CD14-positive monocyte (primary cell): ENCODE measurements around the gene SULT1E1. TPM values are rescaled to one million over a fixed set of nuclear protein-coding genes. Genes with fewer than 3 reads are reported as not detected.
"Not testable (repeated sequence)": the region's sequence is repeated elsewhere in the genome, so short reads cannot be mapped to it uniquely, and the experiment has no call there.

Experiments used
- DNase-seq, 3 donors: peaks; one replicate each; pipeline ENCODE4 v3.0.0-alpha.2; 2011 to 2022
- H2AFZ ChIP-seq: 2 replicates; pipeline ENCODE4 v1.6.0; 2012; ENCODE audit warnings: mild to moderate bottlenecking, low read depth, low read length, inconsistent platforms; ENCODE audit not compliant: insufficient read depth, poor library complexity, severe bottlenecking
- H3K27ac ChIP-seq, 2 donors: 1 replicate in 1 of 2; 2 replicates in 1 of 2; pipeline ENCODE4 v1.5.1; 2012 to 2013; ENCODE audit warnings: low read length in 2 of 2, control low read depth in 1 of 2, inconsistent platforms in 1 of 2, low read depth in 1 of 2, mild to moderate bottlenecking in 1 of 2
- H3K27me3 ChIP-seq, 2 donors: one replicate each; pipeline versions ENCODE4 v1.6.0 to v1.6.1; 2011 to 2013; ENCODE audit warnings: low read length in 2 of 2; ENCODE audit not compliant: control insufficient read depth in 2 of 2, insufficient read depth in 2 of 2
- H3K36me3 ChIP-seq, 2 donors: replicated peaks in 1 of 2; 1 replicate in 1 of 2; 2 replicates in 1 of 2; pipeline versions ENCODE4 v1.5.1 to v1.6.1; 2012 to 2013; ENCODE audit warnings: low read length in 2 of 2, control low read depth in 1 of 2, inconsistent platforms in 1 of 2, mild to moderate bottlenecking in 1 of 2; ENCODE audit not compliant: insufficient read depth in 2 of 2, control insufficient read depth in 1 of 2
- H3K4me1 ChIP-seq, 2 donors: 1 replicate in 1 of 2; 2 replicates in 1 of 2; pipeline versions ENCODE4 v1.5.1 to v1.6.1; 2012 to 2013; ENCODE audit warnings: low read length in 2 of 2, control low read depth in 1 of 2, inconsistent platforms in 1 of 2, mild to moderate bottlenecking in 1 of 2, moderate library complexity in 1 of 2; ENCODE audit not compliant: insufficient read depth in 2 of 2, control insufficient read depth in 1 of 2
- H3K4me2 ChIP-seq: replicated peaks from 2 replicates; pipeline ENCODE3; 2012; ENCODE audit warnings: low read length, moderate library complexity, mild to moderate bottlenecking; ENCODE audit not compliant: poor library complexity, severe bottlenecking; ENCODE audit errors: extremely low read depth
- H3K4me3 ChIP-seq, 3 experiments: fragments of 200-600 bp in 1 of 3; sonication (generic) in 1 of 3; replicated peaks in 1 of 3; 1 replicate in 2 of 3; 2 replicates in 1 of 3; pipeline ENCODE4 v1.5.1; 2011 to 2013; ENCODE audit warnings: low read length in 3 of 3, mild to moderate bottlenecking in 3 of 3, control low read depth in 2 of 3, low read depth in 2 of 3, inconsistent platforms in 1 of 3, moderate library complexity in 1 of 3
- H3K79me2 ChIP-seq: 2 replicates; pipeline ENCODE4 v1.6.0; 2012; ENCODE audit warnings: mild to moderate bottlenecking, control low read depth, inconsistent platforms, low read length, moderate library complexity; ENCODE audit not compliant: insufficient read depth
- H3K9ac ChIP-seq: 2 replicates; pipeline ENCODE4 v1.6.0; 2017; ENCODE audit warnings: low read length, mild to moderate bottlenecking; ENCODE audit not compliant: insufficient read depth, poor library complexity, severe bottlenecking
- H3K9me3 ChIP-seq, 2 donors: replicated peaks in 1 of 2; 1 replicate in 1 of 2; 2 replicates in 1 of 2; pipeline versions ENCODE4 v1.5.1 to v1.6.1; 2012 to 2013; ENCODE audit warnings: low read length in 2 of 2, control low read depth in 1 of 2; ENCODE audit not compliant: control insufficient read depth in 1 of 2, insufficient read depth in 1 of 2
- H4K20me1 ChIP-seq: 2 replicates; pipeline ENCODE4 v1.6.0; 2012; ENCODE audit warnings: mild to moderate bottlenecking, low read length, control low read depth, moderate library complexity; ENCODE audit not compliant: insufficient read depth
- H3K27ac Mint-ChIP-seq, 7 donors: one replicate each; pipeline ENCODE4 v1.8.0; 2020; ENCODE audit warnings: mild to moderate bottlenecking in 7 of 7, mixed read lengths in 7 of 7, moderate library complexity in 6 of 7, inconsistent platforms in 2 of 7
- H3K27me3 Mint-ChIP-seq, 3 donors: one replicate each; pipeline ENCODE4 v1.8.0; 2021 to 2022; ENCODE audit warnings: low read depth in 3 of 3, mild to moderate bottlenecking in 3 of 3, mixed read lengths in 3 of 3, moderate library complexity in 3 of 3, inconsistent platforms in 1 of 3
- H3K36me3 Mint-ChIP-seq, 2 donors: one replicate each; pipeline ENCODE4 v1.8.0; 2020; ENCODE audit warnings: mixed read lengths in 2 of 2, inconsistent platforms in 1 of 2, mild to moderate bottlenecking in 1 of 2
- H3K4me1 Mint-ChIP-seq: one replicate; pipeline ENCODE4 v1.8.0; 2020; ENCODE audit warnings: mild to moderate bottlenecking, mixed read lengths
- H3K4me3 Mint-ChIP-seq, 2 donors: one replicate each; pipeline ENCODE4 v1.8.0; 2020; ENCODE audit warnings: mild to moderate bottlenecking in 2 of 2, mixed read lengths in 2 of 2, moderate library complexity in 1 of 2
- H3K9me3 Mint-ChIP-seq, 7 donors: one replicate each; pipeline ENCODE4 v1.8.0; 2020 to 2022; ENCODE audit warnings: mixed read lengths in 7 of 7, mild to moderate bottlenecking in 6 of 7, moderate library complexity in 6 of 7, inconsistent platforms in 2 of 7
- WGBS: methylation state at CpG from one replicate; pipeline ENCODE4 v1.1.5; 2013; ENCODE audit warnings: missing lambda C conversion rate; ENCODE audit not compliant: insufficient coverage; 5-methylcytosine and 5-hydroxymethylcytosine counted together
- intact Hi-C, 2 donors: fragments of 100-400 bp; cut with micrococcal nuclease; formaldehyde crosslinking; loops; one replicate each; pipeline versions ENCODE4 v1.15.0 to v1.15.1; 2023
- polyA plus RNA-seq, 3 donors: library from polyadenylated mRNA; depleted of rRNA in 1 of 3; unstranded in 2 of 3; stranded (reverse) in 1 of 3; fragments of 300-500 nt in 2 of 3; fragments of >200 nt in 1 of 3; fragmentation: Illumina TruSeq in 2 of 3; gene quantifications; 1 replicate in 2 of 3; 2 replicates in 1 of 3; pipeline ENCODE4 v1.2.3, GENCODE V29; 2012 to 2021
- TF ChIP-seq, protein P1 (sequence below): fragments of 200-600 bp; IDR thresholded peaks from one replicate; pipeline ENCODE4 v1.8.0; 2022; ENCODE audit warnings: antibody characterized with exemption, mild to moderate bottlenecking

SULT1E1 gene
- polyA plus RNA-seq, 3 donors, result not detected

DNA sequence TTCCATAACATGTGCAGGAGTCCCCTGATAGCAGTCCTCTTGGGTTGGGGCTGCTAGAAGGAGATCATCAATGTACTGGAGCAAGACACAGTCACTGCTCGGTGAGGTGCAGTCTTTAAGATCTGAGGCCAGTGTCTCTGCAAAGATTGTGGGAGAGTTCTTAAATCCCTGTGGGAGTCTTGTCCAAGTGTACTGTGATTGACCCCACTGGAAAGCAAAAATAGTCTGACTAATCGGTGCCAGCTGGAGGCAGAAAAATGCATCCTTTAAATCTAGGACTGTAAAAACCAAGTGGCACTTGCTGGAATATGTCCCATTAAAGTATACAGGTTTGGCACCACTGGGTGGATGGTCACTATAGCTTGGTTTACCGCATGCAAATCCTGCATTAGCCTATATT, 31.1 kb downstream of the SULT1E1 start:
- no peak for DNase-seq
- H3K27me3 Mint-ChIP-seq, result peaks cover 0 to 6% (median 2%) of the 10 kb centered on the region in 3 donors
- H3K36me3 Mint-ChIP-seq, result peaks cover 0 to 2% of the 10 kb centered on the region in 2 donors
- Histone ChIP-seq H3K9ac (no peak overlapping the region), H3K27me3 (no peaks in the 10 kb centered on the region), H3K4me2 (no peak overlapping the region), H3K9me3 (peaks cover 0 to 19% of the 10 kb centered on the region in 2 donors), H4K20me1 (no peaks in the 10 kb centered on the region), H3K36me3 (no peaks in the 10 kb centered on the region), H3K79me2 (no peaks in the 10 kb centered on the region), H3K4me1 (peaks cover 23 to 24% of the 10 kb centered on the region in 2 donors), H3K27ac (no peak overlapping the region), H2AFZ (no peak overlapping the region), H3K4me3 (no peak overlapping the region)
- peaks cover 36% of the 10 kb centered on the region for H3K4me1 Mint-ChIP-seq
- TF ChIP-seq, protein P1, sequence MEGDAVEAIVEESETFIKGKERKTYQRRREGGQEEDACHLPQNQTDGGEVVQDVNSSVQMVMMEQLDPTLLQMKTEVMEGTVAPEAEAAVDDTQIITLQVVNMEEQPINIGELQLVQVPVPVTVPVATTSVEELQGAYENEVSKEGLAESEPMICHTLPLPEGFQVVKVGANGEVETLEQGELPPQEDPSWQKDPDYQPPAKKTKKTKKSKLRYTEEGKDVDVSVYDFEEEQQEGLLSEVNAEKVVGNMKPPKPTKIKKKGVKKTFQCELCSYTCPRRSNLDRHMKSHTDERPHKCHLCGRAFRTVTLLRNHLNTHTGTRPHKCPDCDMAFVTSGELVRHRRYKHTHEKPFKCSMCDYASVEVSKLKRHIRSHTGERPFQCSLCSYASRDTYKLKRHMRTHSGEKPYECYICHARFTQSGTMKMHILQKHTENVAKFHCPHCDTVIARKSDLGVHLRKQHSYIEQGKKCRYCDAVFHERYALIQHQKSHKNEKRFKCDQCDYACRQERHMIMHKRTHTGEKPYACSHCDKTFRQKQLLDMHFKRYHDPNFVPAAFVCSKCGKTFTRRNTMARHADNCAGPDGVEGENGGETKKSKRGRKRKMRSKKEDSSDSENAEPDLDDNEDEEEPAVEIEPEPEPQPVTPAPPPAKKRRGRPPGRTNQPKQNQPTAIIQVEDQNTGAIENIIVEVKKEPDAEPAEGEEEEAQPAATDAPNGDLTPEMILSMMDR, result no peak
- intact Hi-C loops, result loop anchor here in 1 of 2 donors (10.0 kb wide), 1 partner anchor 64 kb away; the partner anchor contains the start of gene SULT1B1
- H3K4me3 Mint-ChIP-seq, result no peak overlapping the region
- WGBS, result 100% methylated on average over 2 of the region's 3 CpGs
- H3K9me3 Mint-ChIP-seq, result peaks cover 11 to 30% (median 17%) of the 10 kb centered on the region in 7 donors
- H3K27ac Mint-ChIP-seq, result peak overlapping the region in 1 of 7 donors; percentile 74

DNA sequence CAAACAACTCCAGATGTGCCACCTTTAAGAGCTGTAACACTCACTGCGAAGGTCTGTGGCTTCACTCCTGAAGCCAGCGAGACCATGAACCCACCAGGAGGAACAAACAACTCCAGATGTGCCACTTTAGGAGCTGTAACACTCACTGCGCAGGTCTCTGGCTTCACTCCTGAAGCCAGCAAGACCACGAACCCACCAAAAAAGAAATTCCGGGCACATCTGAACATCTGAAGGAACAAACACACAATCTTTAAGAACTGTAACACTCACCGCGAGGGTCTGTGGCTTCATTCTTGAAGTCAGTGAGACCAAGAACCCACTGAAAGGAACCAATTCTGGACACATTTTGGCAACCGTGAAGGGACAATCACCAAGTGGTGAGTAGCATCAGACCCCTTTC, 34.9 kb downstream of the SULT1E1 start:
- peak overlapping the region; percentile 60 for H2AFZ ChIP-seq
- not testable (repeated sequence) for DNase-seq, H3K4me1 ChIP-seq, H3K27me3 Mint-ChIP-seq, H3K36me3 Mint-ChIP-seq, H3K36me3 ChIP-seq, H3K9ac ChIP-seq, H3K79me2 ChIP-seq, H3K27me3 ChIP-seq, H4K20me1 ChIP-seq, H3K4me2 ChIP-seq
- 26% methylated on average over 8 of the region's 8 CpGs for WGBS
- peak overlapping the region in 2 of 7 donors; percentile 46 to 63 for H3K27ac Mint-ChIP-seq
- intact Hi-C loops, result loop anchor here in 1 of 2 donors (10.0 kb wide), 1 partner anchor 60 kb away; the partner anchor contains the start of gene SULT1B1
- H3K27ac ChIP-seq, result peak overlapping the region in 1 of 2 donors; percentile 22
- H3K4me1 Mint-ChIP-seq, result peaks cover 15% of the 10 kb centered on the region
- H3K4me3 ChIP-seq, result peak overlapping the region in 1 of 3 experiments; percentile 18
- peaks cover 4 to 23% (median 12%) of the 10 kb centered on the region in 7 donors for H3K9me3 Mint-ChIP-seq
- H3K9me3 ChIP-seq, result peaks cover 0 to 12% of the 10 kb centered on the region in 2 donors
- peak overlapping the region in 1 of 2 donors; percentile 70 for H3K4me3 Mint-ChIP-seq
